Neuronal stem cell (in vitro differentiated cells): ENCODE results near the gene OPTC.

Experiments
- DNase-seq: peaks from one replicate; pipeline ENCODE4 v3.0.0-alpha.2; 2013; ENCODE audit warnings: low spot score
- H2AFZ ChIP-seq: one replicate; pipeline ENCODE4 v1.6.1; 2013; ENCODE audit warnings: mild to moderate bottlenecking, low read length, inconsistent platforms
- H2AK5ac ChIP-seq: 2 replicates; pipeline ENCODE4 v1.6.1; 2013; ENCODE audit warnings: low read depth, mild to moderate bottlenecking, inconsistent platforms, low read length, moderate library complexity, mixed read lengths
- H2BK120ac ChIP-seq: 2 replicates; pipeline ENCODE4 v1.6.1; 2013; ENCODE audit warnings: low read depth, mild to moderate bottlenecking, inconsistent platforms, low read length, moderate library complexity, mixed read lengths
- H2BK12ac ChIP-seq: one replicate; pipeline ENCODE4 v1.6.1; 2013; ENCODE audit warnings: low read length, inconsistent platforms
- H2BK15ac ChIP-seq: 2 replicates; pipeline ENCODE4 v1.6.1; 2013; ENCODE audit warnings: mild to moderate bottlenecking, low read length, inconsistent platforms, mixed read lengths
- H2BK5ac ChIP-seq: one replicate; pipeline ENCODE4 v1.6.1; 2013; ENCODE audit warnings: inconsistent platforms, mild to moderate bottlenecking, low read length, moderate library complexity
- H3K14ac ChIP-seq: one replicate; pipeline ENCODE4 v1.6.1; 2013; ENCODE audit warnings: low read length, inconsistent platforms
- H3K18ac ChIP-seq: 2 replicates; pipeline ENCODE4 v1.6.1; 2013; ENCODE audit warnings: low read length, inconsistent platforms
- H3K23ac ChIP-seq: 2 replicates; pipeline ENCODE4 v1.6.1; 2013; ENCODE audit warnings: low read depth, mild to moderate bottlenecking, mixed read lengths, low read length, inconsistent platforms; ENCODE audit not compliant: poor library complexity
- H3K27ac ChIP-seq: replicated peaks from 3 replicates; pipeline ENCODE4 v1.5.1; 2013; ENCODE audit warnings: low read length, inconsistent platforms
- H3K27me3 ChIP-seq, 3 experiments: 2 replicates each; pipeline ENCODE4 v1.6.1; 2013; ENCODE audit warnings: low read length in 3 of 3, mild to moderate bottlenecking in 2 of 3, inconsistent platforms in 1 of 3, low read depth in 1 of 3, mixed read lengths in 1 of 3, moderate library complexity in 1 of 3; ENCODE audit not compliant: control insufficient read depth in 3 of 3, insufficient read depth in 3 of 3
- H3K36me3 ChIP-seq, 2 donors: replicated peaks in 1 of 2; 2 replicates each; pipeline ENCODE4 v1.6.1; 2013; ENCODE audit warnings: low read length in 2 of 2; ENCODE audit not compliant: control insufficient read depth in 2 of 2, insufficient read depth in 2 of 2
- H3K4ac ChIP-seq: 2 replicates; pipeline ENCODE4 v1.6.1; 2013; ENCODE audit warnings: inconsistent platforms, mild to moderate bottlenecking, low read length, moderate library complexity
- H3K4me1 ChIP-seq, 2 donors: 1 replicate in 1 of 2; 2 replicates in 1 of 2; pipeline ENCODE4 v1.6.1; 2013; ENCODE audit warnings: low read length in 2 of 2, low read depth in 1 of 2; ENCODE audit not compliant: control insufficient read depth in 2 of 2, insufficient read depth in 1 of 2
- H3K4me2 ChIP-seq: one replicate; pipeline ENCODE4 v1.6.1; 2013; ENCODE audit warnings: mild to moderate bottlenecking, low read length, inconsistent platforms; ENCODE audit not compliant: insufficient read depth, poor library complexity, severe bottlenecking
- H3K4me3 ChIP-seq, 2 donors: 2 replicates each; pipeline ENCODE4 v1.5.1; 2013; ENCODE audit warnings: low read length in 2 of 2, mild to moderate bottlenecking in 2 of 2, inconsistent platforms in 1 of 2, moderate library complexity in 1 of 2
- H3K79me1 ChIP-seq: one replicate; pipeline ENCODE4 v1.6.1; 2013; ENCODE audit warnings: low read depth, mild to moderate bottlenecking, inconsistent platforms, low read length, moderate library complexity
- H3K9ac ChIP-seq: one replicate; pipeline ENCODE4 v1.6.1; 2013; ENCODE audit warnings: mild to moderate bottlenecking, low read depth, low read length, inconsistent platforms; ENCODE audit not compliant: poor library complexity
- H3K9me3 ChIP-seq, 2 donors: replicated peaks in 1 of 2; 2 replicates each; pipeline versions ENCODE3 to v1.6.1; 2013; ENCODE audit warnings: low read length in 2 of 2, mild to moderate bottlenecking in 2 of 2, inconsistent platforms in 1 of 2, low read depth in 1 of 2, mixed read lengths in 1 of 2, moderate library complexity in 1 of 2; ENCODE audit not compliant: control insufficient read depth in 2 of 2, insufficient read depth in 1 of 2
- H4K8ac ChIP-seq: one replicate; pipeline ENCODE4 v1.6.1; 2013; ENCODE audit warnings: low read depth, mild to moderate bottlenecking, inconsistent platforms, low read length, moderate library complexity
- H4K91ac ChIP-seq: one replicate; pipeline ENCODE4 v1.6.1; 2013; ENCODE audit warnings: low read length, low read depth, mild to moderate bottlenecking, inconsistent platforms; ENCODE audit not compliant: poor library complexity
- WGBS, 2 donors: extraction: QIAGEN DNeasy Blood & Tissue Kit; methylation state at CpG; one replicate each; pipeline ENCODE4 v1.1.7; 2013; ENCODE audit warnings: missing lambda C conversion rate in 2 of 2, mixed read lengths in 1 of 2; ENCODE audit not compliant: insufficient read length in 2 of 2, insufficient replicate concordance in 1 of 2; ENCODE audit errors: extremely low coverage in 2 of 2; 5-methylcytosine and 5-hydroxymethylcytosine counted together

OPTC gene

GRCh38 chr1:203448521-203449061 lies 45.4 kb upstream of the OPTC start:
- Histone ChIP-seq H3K27me3 (peaks cover 0 to 75% (median 0%) of the 10 kb centered on the region in 3 experiments), H3K36me3 (no peaks in the 10 kb centered on the region), H3K9me3 (peaks cover 0 to 5% of the 10 kb centered on the region in 2 donors), H4K8ac (no peak overlapping the region), H3K18ac (no peak overlapping the region), H2BK5ac (no peak overlapping the region), H3K9ac (no peak overlapping the region), H3K4ac (no peak overlapping the region), H3K14ac (no peak overlapping the region), H2AFZ (no peak overlapping the region), H3K79me1 (no peaks in the 10 kb centered on the region), H2BK12ac (no peak overlapping the region), H2BK120ac (no peak overlapping the region), H2BK15ac (no peak overlapping the region), H3K4me3 (no peak overlapping the region), H2AK5ac (no peak overlapping the region), H3K4me1 (peaks cover 1 to 10% of the 10 kb centered on the region in 2 donors), H3K27ac (peak overlapping the region; percentile 17), H4K91ac (no peak overlapping the region), H3K4me2 (no peak overlapping the region), H3K23ac (no peak overlapping the region)
- no CpG with 5 or more reads among the region's 9 CpGs for WGBS, 2 donors
- DNase-seq = no peak

- no peak for DNase-seq
- no CpG with 5 or more reads among the region's 1 CpG for WGBS, 2 donors
- H2AK5ac ChIP-seq = no peak overlapping the region
These were observed 44.0 kb upstream of the OPTC start for GRCh38 chr1:203450001-203450400.

GRCh38 chr1:203450479-203451149 lies 43.3 kb upstream of the OPTC start:
- no peak overlapping the region for H3K23ac ChIP-seq
- no peak for DNase-seq
- peaks cover 2 to 17% of the 10 kb centered on the region in 2 donors for H3K4me1 ChIP-seq
- H3K4me3 ChIP-seq = no peak overlapping the region
- no peak overlapping the region for H4K91ac ChIP-seq
- no peak overlapping the region for H3K4me2 ChIP-seq
- H2BK12ac ChIP-seq = no peak overlapping the region
- no peak overlapping the region for H3K27ac ChIP-seq
- no peak overlapping the region for H2BK5ac ChIP-seq
- H3K9me3 ChIP-seq = peaks cover 0 to under 1% of the 10 kb centered on the region in 2 donors
- no peak overlapping the region for H2AFZ ChIP-seq
- H2BK15ac ChIP-seq = no peak overlapping the region
- H3K14ac ChIP-seq = no peak overlapping the region
- H3K9ac ChIP-seq = no peak overlapping the region
- H3K79me1 ChIP-seq = no peaks in the 10 kb centered on the region
- no peak overlapping the region for H3K4ac ChIP-seq
- H3K18ac ChIP-seq = peak overlapping the region; percentile 29
- H2BK120ac ChIP-seq = no peak overlapping the region
- H3K36me3 ChIP-seq = no peaks in the 10 kb centered on the region
- peaks cover 0 to 63% (median 0%) of the 10 kb centered on the region in 3 experiments for H3K27me3 ChIP-seq
- no peak overlapping the region for H4K8ac ChIP-seq
- no peak overlapping the region for H2AK5ac ChIP-seq
- WGBS, 2 donors = no CpG with 5 or more reads among the region's 17 CpGs

More at GRCh38 chr1:203450001-203450400, 44.0 kb upstream of the OPTC start:
- no peak overlapping the region for H3K14ac ChIP-seq
- H2BK5ac ChIP-seq = no peak overlapping the region
- no peak overlapping the region for H4K91ac ChIP-seq
- H3K27ac ChIP-seq = no peak overlapping the region
- no peak overlapping the region for H3K4me3 ChIP-seq
- H2BK12ac ChIP-seq = no peak overlapping the region
- no peaks in the 10 kb centered on the region for H3K36me3 ChIP-seq
- H3K27me3 ChIP-seq = peaks cover 0 to 69% (median 0%) of the 10 kb centered on the region in 3 experiments
- no peak overlapping the region for H4K8ac ChIP-seq
- H2AFZ ChIP-seq = no peak overlapping the region
- no peak overlapping the region for H3K18ac ChIP-seq
- no peak overlapping the region for H2BK15ac ChIP-seq
- H3K23ac ChIP-seq = no peak overlapping the region
- no peak overlapping the region for H2BK120ac ChIP-seq
- peaks cover 0 to 3% of the 10 kb centered on the region in 2 donors for H3K9me3 ChIP-seq
- H3K4me2 ChIP-seq = no peak overlapping the region
- no peak overlapping the region for H3K4ac ChIP-seq
- H3K4me1 ChIP-seq = peaks cover 1 to 12% of the 10 kb centered on the region in 2 donors
- no peaks in the 10 kb centered on the region for H3K79me1 ChIP-seq
- H3K9ac ChIP-seq = no peak overlapping the region
